ENCODE measurements around the gene PKDCC.

DNA sequence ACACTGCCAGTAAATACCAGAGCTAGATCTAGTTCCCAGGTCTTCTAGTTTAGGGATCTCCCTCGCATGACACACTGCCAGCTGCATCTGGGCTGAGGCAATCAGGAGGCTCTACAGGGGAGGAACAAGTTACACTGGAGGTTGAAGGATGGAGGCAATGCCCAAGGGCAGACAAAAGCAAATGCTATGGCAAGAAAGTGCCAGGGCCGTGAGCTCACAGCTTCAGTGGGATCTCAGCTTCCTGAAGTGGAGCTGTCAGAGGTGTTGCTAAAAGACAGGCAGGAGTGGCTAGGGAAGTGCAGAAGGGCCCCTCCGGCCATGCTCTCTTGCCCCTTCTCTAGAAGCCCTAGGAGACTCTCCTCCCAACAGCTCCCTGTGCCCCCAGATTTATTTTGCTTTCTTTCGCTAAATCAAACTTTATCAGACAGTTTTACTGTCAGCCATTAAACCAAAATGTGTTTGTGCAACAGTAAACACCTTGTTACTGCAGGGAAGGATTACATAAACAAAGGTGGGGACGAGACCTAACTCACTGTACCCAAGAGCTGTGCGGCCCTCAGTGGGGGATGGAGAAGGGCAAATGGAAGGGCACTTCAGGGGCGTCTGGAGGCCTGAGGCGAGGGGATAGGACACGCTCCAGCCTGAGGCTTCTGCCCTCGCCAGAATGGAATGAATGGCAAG is 39.4 kb upstream of the PKDCC start:
- TF ChIP-seq NR2F2 (IDR thresholded peaks at IDR 0.05) = no peak
- TF ChIP-seq, protein P1, sequence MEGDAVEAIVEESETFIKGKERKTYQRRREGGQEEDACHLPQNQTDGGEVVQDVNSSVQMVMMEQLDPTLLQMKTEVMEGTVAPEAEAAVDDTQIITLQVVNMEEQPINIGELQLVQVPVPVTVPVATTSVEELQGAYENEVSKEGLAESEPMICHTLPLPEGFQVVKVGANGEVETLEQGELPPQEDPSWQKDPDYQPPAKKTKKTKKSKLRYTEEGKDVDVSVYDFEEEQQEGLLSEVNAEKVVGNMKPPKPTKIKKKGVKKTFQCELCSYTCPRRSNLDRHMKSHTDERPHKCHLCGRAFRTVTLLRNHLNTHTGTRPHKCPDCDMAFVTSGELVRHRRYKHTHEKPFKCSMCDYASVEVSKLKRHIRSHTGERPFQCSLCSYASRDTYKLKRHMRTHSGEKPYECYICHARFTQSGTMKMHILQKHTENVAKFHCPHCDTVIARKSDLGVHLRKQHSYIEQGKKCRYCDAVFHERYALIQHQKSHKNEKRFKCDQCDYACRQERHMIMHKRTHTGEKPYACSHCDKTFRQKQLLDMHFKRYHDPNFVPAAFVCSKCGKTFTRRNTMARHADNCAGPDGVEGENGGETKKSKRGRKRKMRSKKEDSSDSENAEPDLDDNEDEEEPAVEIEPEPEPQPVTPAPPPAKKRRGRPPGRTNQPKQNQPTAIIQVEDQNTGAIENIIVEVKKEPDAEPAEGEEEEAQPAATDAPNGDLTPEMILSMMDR (IDR thresholded peaks at IDR 0.05; ENCODE audit: low read depth, low read length, missing input control) = no peak
- TF ChIP-seq ATF3 (IDR thresholded peaks at IDR 0.05) = no peak
- no peak for TF ChIP-seq SP1 (IDR thresholded peaks at IDR 0.05)
- TF ChIP-seq RAD21 (IDR thresholded peaks at IDR 0.05) = no peak
- TF ChIP-seq, protein P2, sequence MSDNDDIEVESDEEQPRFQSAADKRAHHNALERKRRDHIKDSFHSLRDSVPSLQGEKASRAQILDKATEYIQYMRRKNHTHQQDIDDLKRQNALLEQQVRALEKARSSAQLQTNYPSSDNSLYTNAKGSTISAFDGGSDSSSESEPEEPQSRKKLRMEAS (IDR thresholded peaks at IDR 0.05) = no peak
- no peak for TF ChIP-seq GABPA (IDR thresholded peaks at IDR 0.05 in 1 of 2, conservative IDR thresholded peaks at IDR 0.05 in 1 of 2)

Data from liver (tissue), 3 donors.